ENCODE results near the gene ENTREP1.
"Not testable (repeated sequence)": the region's sequence is repeated elsewhere in the genome, so short reads cannot be mapped to it uniquely, and the experiment has no call there.

ENTREP1 gene

GRCh38 chr9:69376651-69377050 is 51.6 kb downstream of the ENTREP1 start:
- no peak for DNase-seq

GRCh38 chr9:69377291-69377690 is 52.3 kb downstream of the ENTREP1 start:
- DNase-seq = no peak

GRCh38 chr9:69377981-69378380 is 53.0 kb downstream of the ENTREP1 start:
- DNase-seq = no peak

GRCh38 chr9:69379270-69379982 is 54.4 kb downstream of the ENTREP1 start:
- no peak for DNase-seq

- no peak for DNase-seq
Measured at GRCh38 chr9:69380301-69380700, 55.3 kb downstream of the ENTREP1 start.

- DNase-seq = no peak
Measured at GRCh38 chr9:69380811-69381210, 55.8 kb downstream of the ENTREP1 start.

- no peak for DNase-seq
Measured at GRCh38 chr9:69382135-69382534, 57.1 kb downstream of the ENTREP1 start.

- no peak for DNase-seq
Measured at GRCh38 chr9:69385581-69386033, 60.6 kb downstream of the ENTREP1 start.

- no peak for DNase-seq
Measured at GRCh38 chr9:69386651-69387050, 61.6 kb downstream of the ENTREP1 start.

GRCh38 chr9:69388596-69388995 is 63.6 kb downstream of the ENTREP1 start:
- DNase-seq = no peak

GRCh38 chr9:69389437-69389995 is 64.5 kb downstream of the ENTREP1 start:
- DNase-seq = no peak

- no peak for DNase-seq
Measured at GRCh38 chr9:69391487-69391886, 66.5 kb downstream of the ENTREP1 start.

GRCh38 chr9:69391946-69392345 is 66.9 kb downstream of the ENTREP1 start:
- no peak for DNase-seq

GRCh38 chr9:69392826-69393225 is 67.8 kb downstream of the ENTREP1 start:
- no peak for DNase-seq

- DNase-seq = no peak
Measured at GRCh38 chr9:69393425-69393824, 68.4 kb downstream of the ENTREP1 start.

- DNase-seq = no peak
Measured at GRCh38 chr9:69395718-69396117, 70.7 kb downstream of the ENTREP1 start.

GRCh38 chr9:69396759-69397158 is 71.7 kb downstream of the ENTREP1 start:
- no peak for DNase-seq

GRCh38 chr9:69397384-69398214 is 72.6 kb downstream of the ENTREP1 start:
- DNase-seq = no peak

- DNase-seq = no peak
Measured at GRCh38 chr9:69400470-69400869, 75.5 kb downstream of the ENTREP1 start.

GRCh38 chr9:69409936-69410335 is 84.9 kb downstream of the ENTREP1 start:
- not testable (repeated sequence) for DNase-seq

GRCh38 chr9:69411246-69411645 is 86.2 kb downstream of the ENTREP1 start:
- DNase-seq = no peak

- DNase-seq = no peak
Measured at GRCh38 chr9:69411931-69412740, 87.1 kb downstream of the ENTREP1 start.

GRCh38 chr9:69412741-69413150 is 87.7 kb downstream of the ENTREP1 start:
- no peak for DNase-seq

Measured in CD4-positive, alpha-beta T cell treated with Interleukin-15 for 1 hour (primary cell).